Renal cortical epithelial cell (primary cell): ENCODE data around the gene CABLES2. TPM values are rescaled to one million over a fixed set of nuclear protein-coding genes. Genes with fewer than 3 reads are reported as not detected.

Source experiments
- DNase-seq: peaks from one replicate; pipeline ENCODE4 v3.0.0-alpha.2; 2011; ENCODE audit warnings: low read depth
- total RNA-seq: library from RNA; depleted of rRNA; stranded (reverse); fragments of >200 nt; gene quantifications from 2 replicates; pipeline ENCODE4 v1.2.3, GENCODE V29; 2014

CABLES2 gene
- total RNA-seq: 2.7 TPM in 1 of 2 replicates, not detected in the other

DNA sequence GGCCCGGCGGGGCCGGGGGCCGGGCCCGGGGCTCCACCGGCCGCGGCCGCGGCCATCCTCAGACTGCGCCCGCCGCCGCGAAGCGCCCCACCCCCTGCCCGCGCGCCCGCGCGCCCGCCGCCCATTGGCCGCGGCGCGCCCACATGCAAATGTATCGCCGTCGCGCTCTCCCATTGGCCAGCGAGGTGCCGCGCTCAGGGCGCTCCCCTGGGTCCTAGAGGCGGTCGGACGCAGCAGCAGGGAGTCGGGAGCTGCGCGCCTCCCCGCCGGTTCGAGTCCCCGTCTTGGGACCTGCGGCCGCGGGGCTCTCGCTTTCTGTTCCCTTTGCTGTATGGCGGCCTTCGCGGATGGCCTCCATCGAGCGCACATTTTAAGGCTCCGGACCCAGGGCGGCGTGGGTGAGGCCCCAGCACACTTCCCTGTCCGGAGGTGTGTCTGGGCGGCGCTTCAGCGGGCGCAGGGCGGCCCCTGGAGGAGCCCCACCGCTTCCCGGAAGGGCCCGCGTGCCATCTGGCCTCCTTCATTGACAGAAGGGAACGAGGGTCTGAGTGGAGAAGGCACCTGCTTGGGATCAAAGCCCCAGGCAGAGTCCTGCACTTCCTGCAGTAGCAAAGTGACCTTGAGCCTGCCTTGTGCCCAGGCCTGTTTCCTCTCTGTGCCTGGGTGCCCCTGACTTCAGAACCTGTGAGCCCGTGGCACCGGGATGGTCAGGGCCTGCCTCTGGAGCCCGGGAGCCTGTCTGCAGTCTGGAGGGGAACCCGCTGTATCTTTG is at the start of gene CABLES2:
CABLES2 (minus strand) TSS at position 65 of the 772 bp plus-strand sequence; CDS start at position 56, 9 bp downstream.
- DNase-seq: peak; percentile 78

DNA sequence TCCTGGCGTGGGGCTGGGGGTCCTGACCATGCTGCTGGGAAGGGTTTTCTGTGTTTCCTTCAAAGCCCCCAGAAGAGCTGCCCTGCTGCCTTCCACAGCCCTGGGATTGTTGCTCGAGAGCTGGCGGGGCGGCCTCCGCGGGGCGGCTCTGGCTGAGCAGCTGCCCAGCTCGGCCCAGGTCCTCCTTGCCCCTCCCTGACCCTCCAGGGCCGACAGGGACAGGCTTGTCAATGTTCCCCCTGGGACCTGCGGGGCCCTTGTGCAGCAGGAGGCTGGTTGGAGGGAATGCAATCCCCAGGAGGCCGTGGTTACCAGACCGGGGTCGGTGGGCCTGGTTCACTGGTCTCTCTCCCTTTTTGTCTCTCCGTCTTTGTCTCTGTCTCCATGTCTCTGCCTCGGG is 48.8 kb upstream of the CABLES2 start:
- DNase-seq: no peak

- no peak for DNase-seq
These were observed 48.0 kb upstream of the CABLES2 start for GRCh38 chr20:62454904-62455636.

DNA sequence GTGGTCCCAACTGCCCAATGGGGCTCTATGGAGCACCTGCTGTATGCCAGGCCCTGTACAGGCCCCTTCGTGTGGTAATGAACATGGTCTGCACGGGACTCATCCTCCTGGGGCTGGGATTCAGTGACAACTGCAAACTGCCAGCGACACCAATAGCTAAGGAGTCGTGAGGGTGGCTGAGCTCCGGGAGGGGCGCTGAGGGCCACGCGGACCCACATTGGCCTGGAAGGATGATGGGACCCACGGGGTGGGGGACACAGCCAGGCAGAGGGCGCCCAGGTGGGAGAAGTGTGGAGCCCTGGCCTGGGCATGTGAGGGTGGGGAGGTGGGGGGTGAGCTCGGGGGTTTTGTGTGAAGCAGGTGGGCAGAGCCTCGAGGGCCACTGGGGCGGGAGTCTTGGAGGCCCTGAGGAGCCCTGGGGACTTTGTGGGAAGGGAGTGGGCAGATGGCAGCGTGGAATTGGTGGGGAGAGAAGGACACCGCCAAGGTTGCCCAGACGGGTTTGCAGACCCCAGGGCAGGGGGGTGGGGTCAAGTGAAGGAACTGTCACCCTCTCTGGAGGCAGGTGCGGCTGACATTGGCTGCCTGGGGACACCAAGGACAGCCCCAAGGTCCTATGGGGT is 46.2 kb upstream of the CABLES2 start:
- DNase-seq: no peak

DNA sequence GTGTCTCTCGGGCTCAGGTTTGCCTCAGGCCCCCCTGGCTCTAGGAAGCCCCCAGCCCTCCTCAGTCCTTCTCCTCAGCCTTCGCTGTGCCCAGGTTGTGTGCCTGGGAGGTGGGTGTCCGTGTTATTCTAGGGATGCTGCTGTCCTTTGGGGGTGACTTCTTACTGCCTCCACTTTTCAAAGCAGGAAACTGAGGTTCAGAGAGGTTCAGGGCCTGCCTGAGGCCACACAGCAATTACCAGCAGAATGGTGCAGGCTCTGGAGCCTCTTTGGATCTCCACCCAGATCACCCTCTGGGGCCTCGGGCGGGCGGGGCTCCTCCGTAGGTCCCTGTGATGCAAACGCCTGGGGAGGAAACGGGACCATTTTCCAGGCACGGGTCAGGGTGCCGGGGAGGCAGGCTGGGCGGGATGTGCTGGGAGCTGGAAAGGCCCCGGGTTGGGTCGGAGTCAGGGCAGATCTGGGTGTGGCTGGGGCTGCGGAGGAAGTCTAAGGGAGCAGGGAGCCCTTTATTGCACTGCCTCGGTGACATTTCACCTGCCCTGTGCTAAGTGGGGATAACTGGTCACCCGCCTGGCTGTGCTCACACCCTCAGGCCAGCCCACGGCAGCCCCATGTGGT is 45.5 kb upstream of the CABLES2 start:
- no peak for DNase-seq

GRCh38 chr20:62451970-62452369 is 44.9 kb upstream of the CABLES2 start:
- no peak for DNase-seq

DNA sequence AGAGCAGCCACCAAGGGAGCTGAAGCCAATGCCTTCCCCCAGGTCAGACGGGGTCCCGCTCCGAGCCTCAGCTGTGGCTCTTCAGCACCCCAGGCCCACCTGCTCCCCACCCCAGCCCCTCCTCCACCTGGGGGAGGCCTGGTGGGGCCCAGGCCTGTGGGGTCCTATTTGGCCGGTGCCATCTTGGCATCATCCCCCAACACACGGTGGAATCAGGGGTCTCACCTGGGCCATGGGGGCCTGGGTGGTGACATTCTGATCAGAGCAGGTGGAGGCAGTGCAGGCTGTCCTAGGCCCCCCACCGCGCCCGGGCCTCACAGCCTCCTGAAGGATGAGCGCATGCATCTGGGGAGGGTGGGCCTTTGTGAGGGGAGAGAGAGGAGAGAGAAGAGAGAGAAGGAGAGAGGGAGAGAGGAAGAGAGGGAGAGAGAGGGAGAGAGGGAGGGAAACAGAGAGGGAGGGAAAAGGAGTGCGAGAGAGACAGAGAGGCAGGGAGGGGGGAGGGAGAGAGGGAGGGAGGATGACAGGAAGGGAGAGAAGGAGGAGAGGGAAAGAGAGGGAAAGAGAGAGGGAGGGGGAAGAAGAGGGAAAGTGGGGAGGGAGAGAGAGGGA is 44.2 kb upstream of the CABLES2 start:
- no peak for DNase-seq

- DNase-seq: no peak
These were observed 43.0 kb upstream of the CABLES2 start for GRCh38 chr20:62449951-62450691.

GRCh38 chr20:62448788-62449187 is 41.7 kb upstream of the CABLES2 start:
- DNase-seq: no peak

GRCh38 chr20:62448038-62448437 is 41.0 kb upstream of the CABLES2 start:
- DNase-seq: no peak

DNA sequence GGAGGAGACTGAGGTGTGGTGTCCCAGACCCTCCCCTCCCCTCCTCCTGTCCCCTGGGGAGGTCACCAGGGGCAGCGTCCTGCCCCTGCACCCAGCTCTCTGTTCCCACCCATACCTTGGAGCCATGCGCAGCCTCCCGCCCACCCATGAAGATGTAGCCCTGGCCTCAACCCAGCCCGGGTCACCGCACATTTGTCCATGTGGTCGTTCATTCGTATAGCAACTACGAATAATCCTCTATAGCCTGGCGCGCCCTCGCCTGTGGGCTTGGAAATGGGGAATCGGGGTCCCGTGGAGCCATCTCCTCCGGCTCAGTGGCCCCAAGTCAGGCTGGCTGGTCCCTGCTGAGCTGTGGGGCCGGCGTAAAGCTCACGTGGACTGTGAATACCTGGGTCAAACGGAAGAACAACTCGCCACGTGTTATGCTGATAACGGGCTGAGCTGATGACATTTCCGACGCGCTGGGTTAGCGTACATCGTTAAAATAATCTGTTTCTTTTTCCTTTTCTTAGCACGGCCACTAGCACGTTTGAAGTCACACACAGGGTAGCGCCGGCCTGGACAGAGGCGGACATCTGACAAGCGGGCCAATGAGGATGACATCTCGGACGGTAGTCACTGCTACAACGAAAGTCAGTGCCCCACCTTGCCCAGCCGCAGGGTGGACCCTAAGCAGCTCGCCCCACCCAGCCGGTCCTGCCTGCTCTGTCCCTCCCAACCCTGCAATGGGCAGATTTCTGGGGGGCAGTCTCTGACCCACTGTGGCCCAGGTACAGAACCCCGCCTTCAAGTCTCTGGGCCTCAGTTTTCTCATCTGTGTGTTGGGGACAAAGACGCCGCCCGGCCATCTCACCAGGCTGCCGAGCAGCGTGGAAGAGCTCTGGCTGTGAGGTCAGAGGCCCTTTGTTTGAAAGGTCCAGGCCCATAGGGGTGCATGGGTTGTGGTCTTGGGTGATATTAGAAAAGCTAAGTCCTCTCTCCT is 40.1 kb upstream of the CABLES2 start:
- no peak for DNase-seq

DNA sequence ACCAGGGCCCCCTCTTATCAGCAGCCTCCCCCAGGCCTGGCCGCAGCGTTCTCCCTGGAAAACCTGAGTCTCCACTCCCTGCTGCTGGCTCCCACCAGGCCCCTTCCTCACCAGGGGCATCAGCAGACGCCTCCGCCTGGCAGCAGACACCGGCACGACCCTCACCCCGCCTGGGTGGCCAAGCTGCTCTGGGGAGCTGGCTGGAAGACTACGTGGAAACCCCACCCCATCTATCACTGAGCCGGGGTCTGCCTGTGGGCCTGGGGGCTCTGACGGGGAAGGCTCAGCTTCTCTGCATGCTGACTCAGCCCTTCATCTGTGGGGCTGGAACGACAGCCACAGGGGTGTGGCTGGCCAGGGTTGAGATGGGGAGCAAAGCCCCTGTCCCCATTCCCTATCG is 39.4 kb upstream of the CABLES2 start:
- no peak for DNase-seq

DNA sequence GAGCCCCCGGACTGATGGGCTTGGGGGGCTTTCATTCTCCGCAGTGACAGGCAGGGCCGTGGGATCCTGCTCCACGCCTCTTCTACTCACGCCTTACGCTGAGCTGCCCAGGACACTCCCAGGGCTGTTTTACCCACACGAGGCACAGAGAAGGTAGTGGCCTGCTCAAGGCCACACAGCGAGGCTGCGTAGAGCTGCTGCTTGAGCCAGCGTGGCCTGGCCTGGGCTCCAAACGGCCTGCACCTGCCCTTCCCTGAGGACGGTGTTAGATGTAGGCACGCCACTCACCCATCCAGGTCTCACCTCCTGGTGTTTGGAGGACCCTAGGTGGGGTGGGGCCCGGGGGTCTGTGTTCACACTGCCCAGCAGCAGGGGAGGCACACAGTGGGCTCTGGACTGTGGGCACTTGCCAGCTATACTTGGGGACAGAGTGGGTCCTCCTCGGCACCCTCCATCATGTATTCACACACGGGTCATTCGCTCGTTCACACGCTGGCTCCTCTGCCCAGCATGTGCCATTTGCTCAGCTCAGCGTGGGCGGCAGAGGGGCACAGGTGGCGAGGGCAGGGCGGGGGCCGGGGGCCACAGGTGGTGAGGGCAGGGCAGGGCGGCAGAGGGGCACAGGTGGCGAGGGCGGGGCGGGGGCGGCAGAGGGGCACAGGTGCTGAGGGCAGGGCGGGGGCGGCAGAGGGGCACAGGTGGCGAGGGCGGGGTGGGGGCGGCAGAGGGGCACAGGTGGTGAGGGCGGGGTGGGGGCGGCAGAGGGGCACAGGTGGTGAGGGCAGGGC is 38.7 kb upstream of the CABLES2 start:
- DNase-seq: no peak

DNA sequence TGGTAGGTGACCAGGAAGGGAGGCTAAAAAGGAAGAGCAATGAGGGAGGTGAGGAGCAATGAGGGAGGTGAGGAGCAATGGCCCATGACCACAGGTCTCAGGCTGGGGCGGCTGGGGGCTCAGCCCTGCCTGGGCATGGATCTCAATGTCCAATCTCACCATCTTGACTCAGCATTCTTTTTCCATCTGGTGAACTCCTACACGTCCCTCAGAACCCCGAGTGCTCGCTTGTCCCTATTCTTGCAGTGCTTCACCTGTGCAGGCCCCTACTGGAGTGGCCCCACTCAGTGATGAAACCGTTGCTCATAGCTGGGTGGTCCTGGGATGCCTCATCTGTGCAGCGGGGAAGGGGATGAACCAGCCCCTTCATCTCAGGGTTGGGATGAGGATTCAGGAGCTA is 37.2 kb upstream of the CABLES2 start:
- no peak for DNase-seq

DNA sequence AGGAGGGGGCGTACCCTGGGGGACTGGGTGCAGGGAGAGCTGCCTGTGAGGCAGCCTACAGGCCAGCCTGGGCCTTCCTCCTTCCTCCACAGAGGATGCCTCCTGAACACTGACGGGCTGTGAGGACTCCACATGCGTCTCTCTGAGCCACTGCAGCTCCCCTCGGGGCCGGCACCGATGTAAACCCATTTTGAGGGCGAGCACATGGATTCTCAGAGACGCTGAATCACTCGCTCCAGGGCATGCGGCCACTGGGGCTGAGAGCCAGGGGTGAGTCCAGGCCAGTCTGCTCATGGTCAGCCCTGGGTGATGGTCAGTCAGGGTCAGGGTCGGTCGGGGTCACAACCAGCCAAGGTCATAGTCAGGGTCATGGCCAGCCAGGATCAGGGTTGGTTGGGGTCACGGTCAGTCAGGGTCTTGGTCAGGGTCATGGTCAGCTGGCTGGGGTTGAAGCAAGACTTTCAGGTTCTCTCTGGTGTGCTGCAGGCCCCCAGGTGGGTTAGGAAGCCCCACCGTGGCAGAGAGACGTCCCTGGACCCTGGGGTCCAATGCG is 35.0 kb upstream of the CABLES2 start:
- no peak for DNase-seq

DNA sequence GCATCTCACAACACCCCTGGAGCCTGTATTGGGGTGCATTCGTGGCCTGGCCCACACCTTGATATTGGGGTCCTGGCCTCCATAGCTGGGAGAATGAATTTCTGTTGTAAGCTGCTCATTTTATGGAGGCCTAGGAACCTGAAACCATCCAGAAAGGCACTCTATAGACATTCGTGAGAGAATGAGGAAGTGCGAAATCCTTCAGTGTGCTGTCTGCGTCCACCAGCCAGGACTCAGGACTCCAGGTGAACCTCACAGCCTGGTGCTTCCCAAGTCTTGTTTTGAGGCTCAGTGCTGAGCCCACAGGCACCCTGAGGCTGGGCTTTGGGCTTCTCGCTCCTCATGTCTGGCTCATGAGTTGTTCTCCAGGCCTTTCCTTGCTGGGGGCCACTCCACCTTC is 32.1 kb upstream of the CABLES2 start:
- no peak for DNase-seq

- no peak for DNase-seq
These were observed 30.8 kb upstream of the CABLES2 start for GRCh38 chr20:62437927-62438326.

GRCh38 chr20:62437496-62437895 is 30.4 kb upstream of the CABLES2 start:
- no peak for DNase-seq

DNA sequence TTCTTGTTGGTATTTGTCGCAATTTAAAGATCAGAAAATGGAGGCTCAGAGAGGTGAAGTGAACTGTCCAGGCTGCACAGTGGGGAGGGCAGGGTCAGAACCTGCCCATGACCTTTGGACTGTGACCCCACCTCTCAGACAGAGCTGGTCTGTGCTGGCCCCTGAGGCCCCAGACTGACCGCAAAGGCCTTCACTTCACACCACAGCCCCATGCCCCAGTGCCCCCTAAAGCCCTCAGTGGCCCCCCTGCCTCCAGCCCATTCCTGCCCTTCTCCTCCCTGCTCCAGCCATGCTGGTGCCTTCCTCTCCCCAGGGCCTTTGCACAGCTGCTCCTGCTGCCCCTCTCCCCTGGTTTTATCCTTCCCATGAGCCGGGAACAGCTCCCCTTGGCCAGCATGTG is 29.6 kb upstream of the CABLES2 start:
- no peak for DNase-seq
